GM18519 (cell line): Measurements from ENCODE around the gene KIF1B.

Source experiments
- ATAC-seq: cut with Tn5 transposase; IDR thresholded peaks from one replicate; pipeline ENCODE4 v1.9.1; 2021; ENCODE audit warnings: mild to moderate bottlenecking, moderate library complexity; ENCODE audit not compliant: unreplicated experiment, low FRiP score

The KIF1B gene

GRCh38 chr1:10271090-10271489 is 60.7 kb downstream of the KIF1B start:
- ATAC-seq = no peak

- ATAC-seq = no peak
Measured at GRCh38 chr1:10271869-10272268, 61.5 kb downstream of the KIF1B start.

GRCh38 chr1:10272274-10272673 is 61.9 kb downstream of the KIF1B start:
- ATAC-seq = no peak

GRCh38 chr1:10278880-10279279 is 68.5 kb downstream of the KIF1B start:
- ATAC-seq = no peak

- ATAC-seq = no peak
Measured at GRCh38 chr1:10280439-10281350, 70.3 kb downstream of the KIF1B start.

DNA sequence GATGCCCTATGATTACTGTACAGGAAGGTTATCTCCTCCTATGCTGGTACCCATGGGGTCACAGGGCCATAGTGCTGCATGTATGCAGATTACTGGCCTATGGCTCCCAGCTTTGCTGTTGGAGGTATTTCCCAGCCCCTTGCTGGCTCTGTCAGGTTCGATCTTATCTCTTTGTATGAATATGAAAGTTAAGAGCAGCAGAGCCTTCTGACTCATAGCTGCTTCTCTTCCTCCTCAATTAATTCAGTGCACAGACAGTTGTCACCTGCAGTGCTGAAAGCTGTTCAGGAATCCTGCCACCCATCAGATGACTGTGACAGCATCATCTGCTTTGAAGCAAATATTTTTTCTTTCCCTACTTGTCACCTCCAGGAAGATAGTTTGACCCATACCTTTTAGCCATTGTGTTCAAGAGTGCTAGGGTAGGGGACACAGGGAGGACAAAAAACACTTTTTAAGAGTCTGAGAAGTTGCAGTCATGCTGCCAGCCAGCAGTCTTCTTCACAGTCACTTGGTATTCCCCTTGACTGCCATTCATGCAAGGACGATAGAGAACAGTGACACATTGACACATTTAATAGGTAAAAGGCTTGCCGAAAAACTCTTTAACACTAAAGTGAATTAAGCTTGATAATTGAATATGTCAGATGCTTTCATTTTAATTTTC is 73.1 kb downstream of the KIF1B start:
- ATAC-seq = no peak

DNA sequence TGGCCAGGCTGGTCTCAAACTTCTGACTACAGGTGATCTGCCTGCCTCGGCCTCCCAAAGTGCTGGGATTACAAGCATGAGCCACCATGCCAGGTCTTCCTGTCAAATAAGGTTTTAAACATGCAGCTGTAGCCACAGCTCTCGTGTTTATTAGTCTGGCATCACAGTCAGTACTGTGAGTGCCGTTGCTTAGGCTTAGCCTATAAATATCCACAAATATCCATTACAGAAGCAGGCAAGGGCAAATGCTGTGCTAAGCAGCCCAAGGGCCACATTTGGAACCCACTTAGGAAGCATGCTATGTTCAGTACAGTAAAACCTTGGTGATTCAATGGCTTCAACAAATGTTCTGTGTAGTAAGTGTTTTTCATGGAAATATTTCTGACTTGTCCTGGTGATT is 75.9 kb downstream of the KIF1B start:
- ATAC-seq = no peak

DNA sequence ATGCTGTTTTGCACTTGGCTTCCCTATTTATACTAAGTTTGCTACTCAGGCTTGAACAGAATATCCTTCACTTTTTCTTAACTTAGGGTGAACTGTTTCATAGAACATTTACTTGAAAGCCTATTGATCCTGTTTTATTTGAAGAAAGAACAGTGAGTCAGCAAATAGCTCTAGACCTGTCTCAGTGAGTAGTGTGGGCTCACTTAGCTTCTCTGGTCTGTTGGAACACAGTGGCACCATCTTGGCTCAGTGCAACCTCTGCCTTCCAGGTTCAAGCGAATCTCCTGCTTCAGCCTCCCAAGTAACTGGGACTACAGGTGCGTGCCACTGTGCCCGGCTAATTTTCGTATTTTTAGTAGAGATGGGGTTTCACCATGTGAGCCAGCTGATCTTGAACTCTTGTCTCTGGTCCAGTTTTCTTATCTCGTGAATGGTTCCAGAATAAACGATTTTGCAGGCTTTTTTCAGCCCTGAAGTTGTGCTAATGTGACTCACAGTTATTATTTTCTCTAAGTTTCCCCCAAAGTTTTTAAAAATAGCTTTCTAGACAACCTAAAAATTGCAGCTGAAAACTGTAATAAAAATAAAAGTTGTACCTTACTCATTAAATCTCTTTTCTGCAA is 76.8 kb downstream of the KIF1B start:
- ATAC-seq = no peak

GRCh38 chr1:10288029-10288615 is 77.8 kb downstream of the KIF1B start:
- ATAC-seq = no peak

GRCh38 chr1:10291705-10292104 is 81.3 kb downstream of the KIF1B start:
- no peak for ATAC-seq

GRCh38 chr1:10292188-10292587 is 81.8 kb downstream of the KIF1B start:
- ATAC-seq = no peak

- no peak for ATAC-seq
Measured at GRCh38 chr1:10295481-10296085, 85.2 kb downstream of the KIF1B start.

- ATAC-seq = no peak
Measured at GRCh38 chr1:10299151-10299550, 88.8 kb downstream of the KIF1B start.

DNA sequence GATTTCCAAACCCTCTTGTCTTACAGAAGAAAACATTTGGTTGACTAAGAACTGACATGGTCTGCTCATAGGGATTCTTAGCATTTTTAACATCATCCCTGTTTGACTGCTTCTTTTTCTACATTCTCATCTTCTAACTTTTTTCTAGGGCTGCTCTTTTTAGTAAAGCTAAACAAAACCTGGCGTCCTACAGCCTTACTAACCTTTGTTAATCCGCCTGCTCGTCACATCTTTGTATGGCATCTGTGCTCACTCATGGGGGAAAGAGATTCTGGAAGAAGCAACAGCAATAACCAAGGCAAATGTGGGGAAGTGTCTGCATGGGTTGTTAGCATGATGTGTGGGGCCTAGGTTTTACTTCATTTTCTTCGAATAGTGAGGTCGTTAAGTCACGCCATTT is 92.0 kb downstream of the KIF1B start:
- no peak for ATAC-seq

- no peak for ATAC-seq
Measured at GRCh38 chr1:10304295-10304694, 93.9 kb downstream of the KIF1B start.

DNA sequence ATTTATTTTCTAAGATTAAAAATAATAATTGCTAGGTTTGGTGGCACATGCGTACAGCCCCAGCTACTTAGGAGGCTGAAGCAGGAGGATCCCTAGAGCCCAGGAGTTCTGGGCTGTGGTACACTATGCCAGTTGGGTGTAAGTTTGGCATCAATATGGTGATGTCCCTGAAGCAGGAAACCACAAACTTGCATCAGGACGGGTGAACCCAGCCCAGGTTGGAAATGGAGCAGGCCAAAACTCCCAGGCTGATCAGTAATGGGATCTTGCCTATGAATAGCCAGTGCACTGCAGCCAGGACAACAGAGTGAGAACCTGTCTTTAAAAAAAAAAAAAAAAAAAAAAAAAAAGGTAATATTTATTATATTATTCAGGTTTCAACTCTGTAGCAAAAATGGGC is 96.1 kb downstream of the KIF1B start:
- ATAC-seq = no peak

- ATAC-seq = no peak
Measured at GRCh38 chr1:10308001-10308400, 97.6 kb downstream of the KIF1B start.

DNA sequence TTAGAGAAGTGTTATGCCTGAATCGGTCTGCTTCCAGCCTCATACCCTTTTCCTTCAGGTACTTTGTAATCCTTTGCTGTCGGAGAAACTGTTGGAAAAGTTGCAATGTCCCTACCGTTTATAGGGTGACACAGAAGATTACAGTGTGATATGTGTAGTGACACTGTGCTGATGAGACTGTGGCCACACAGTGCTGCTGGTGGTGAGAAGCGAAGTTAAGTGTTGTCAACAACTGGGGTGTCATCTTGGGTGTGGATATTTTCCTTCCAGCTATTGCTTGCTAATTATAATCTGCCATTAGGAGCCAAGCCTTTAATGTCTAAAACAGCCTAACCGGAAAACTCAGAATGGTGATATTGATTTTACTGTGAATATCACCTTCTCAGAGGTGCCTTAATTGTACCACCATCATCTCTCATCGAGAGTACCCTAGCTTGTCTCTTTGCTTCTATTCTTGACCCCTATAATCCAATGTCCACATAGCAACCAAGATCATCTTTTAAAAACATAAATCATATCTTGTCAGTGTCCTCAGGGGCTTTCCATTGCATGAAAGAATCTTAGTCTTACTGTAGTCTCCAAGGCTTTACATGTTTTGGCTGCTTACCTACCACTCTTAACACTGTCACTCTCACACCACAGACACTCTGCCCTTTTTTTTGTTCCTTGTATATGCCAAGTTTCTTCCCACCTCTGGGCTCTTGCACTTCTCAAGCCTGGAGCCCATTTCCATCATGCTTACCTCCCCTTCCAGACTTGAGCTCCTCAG is 99.1 kb downstream of the KIF1B start:
- no peak for ATAC-seq

DNA sequence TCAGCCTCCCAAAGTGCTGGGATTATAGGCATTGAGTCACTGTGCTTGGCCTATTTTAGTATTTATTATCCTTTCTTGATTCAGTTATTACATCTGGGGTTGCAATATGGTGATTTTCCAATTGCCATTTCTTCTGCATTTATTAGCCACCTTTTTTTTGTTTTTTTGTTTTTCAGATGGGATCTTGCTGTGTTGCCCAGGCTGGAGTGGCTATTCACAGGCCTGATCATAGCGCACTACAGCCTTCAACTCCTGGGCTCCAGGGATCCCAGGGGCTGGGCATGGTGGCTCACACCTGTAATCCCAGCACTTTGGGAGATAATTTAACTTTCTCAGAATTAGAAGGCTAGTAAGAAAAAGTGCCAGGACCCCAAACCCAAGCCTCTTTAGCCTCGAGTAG is 106.4 kb downstream of the KIF1B start:
- no peak for ATAC-seq

GRCh38 chr1:10319750-10320149 is 109.4 kb downstream of the KIF1B start:
- ATAC-seq = no peak
